Right cardiac atrium (tissue), 5 donors: ENCODE results near the gene PAPSS2. TPM values are rescaled to one million over a fixed set of nuclear protein-coding genes. Genes with fewer than 3 reads are reported as not detected.

ENCODE experiments used
- ATAC-seq, 2 donors: fragments of 200-7000 bp; cut with Tn5 transposase; one replicate each; pipeline versions ENCODE4 v1.8.0 to v1.9.1; 2020; ENCODE audit warnings: moderate library complexity in 2 of 2, mild to moderate bottlenecking in 1 of 2
- DNase-seq, 3 donors: peaks; one replicate each; pipeline ENCODE4 v3.0.0-alpha.2; 2020
- H3K27ac ChIP-seq: one replicate; pipeline ENCODE4 v1.5.1; 2013; ENCODE audit warnings: mild to moderate bottlenecking, low read length, control low read depth, moderate library complexity
- H3K27me3 ChIP-seq: one replicate; pipeline ENCODE4 v1.6.1; 2013; ENCODE audit not compliant: control insufficient read depth, insufficient read depth
- H3K4me1 ChIP-seq: one replicate; pipeline ENCODE4 v1.6.1; 2013; ENCODE audit warnings: low read length; ENCODE audit not compliant: control insufficient read depth, insufficient read depth
- H3K4me3 ChIP-seq: one replicate; pipeline ENCODE4 v1.5.1; 2013; ENCODE audit warnings: low read length, control low read depth
- H3K9me3 ChIP-seq: one replicate; pipeline ENCODE4 v1.6.1; 2013; ENCODE audit warnings: low read length; ENCODE audit not compliant: control insufficient read depth
- WGBS: extraction: QIAGEN DNeasy Blood & Tissue Kit; methylation state at CpG from one replicate; pipeline ENCODE4 v1.1.7; 2013; 5-methylcytosine and 5-hydroxymethylcytosine counted together
- intact Hi-C, 4 donors: fragments of 100-400 bp; cut with DNase I; formaldehyde crosslinking; loops; one replicate each; pipeline versions ENCODE4 v1.11.0 to v1.14.0; 2022 to 2023
- polyA plus RNA-seq: library from polyadenylated mRNA; stranded (reverse); fragments of 200-250 nt; gene quantifications from one replicate; pipeline ENCODE4 v1.2.3, GENCODE V29; 2013
- total RNA-seq, 4 donors: library from RNA; stranded (reverse); fragmentation: NEBNext Ultra II Directional; extraction: Animal tissue kit (Norgen Biotek cat#: 25700); gene quantifications; one replicate each; pipeline ENCODE4 v1.2.1, GENCODE V29; 2021
- donor health status: healthy with polysubstance abuse.
- donor health status: DM: no; HTN: yes; CAD: no.
- donor health status: DM: no; HTN: no; CAD: no.
- donor health status: DM: no; HTN: yes; CAD: no; lungs with severe emphysema.
- donor health status: DM: yes; HTN: yes; CAD: no.

PAPSS2 gene
- total and polyA plus RNA-seq, 5 donors, result 5.0 to 15.9 (median 13.9) TPM

- H3K4me3 ChIP-seq, result no peak overlapping the region
- no peak overlapping the region for H3K27ac ChIP-seq
- DNase-seq (no peak), ATAC-seq (no peak)
- intact Hi-C loops, result no loop called here
- H3K4me1 ChIP-seq, result no peaks in the 10 kb centered on the region
- no peaks in the 10 kb centered on the region for H3K9me3 ChIP-seq
- H3K27me3 ChIP-seq, result no peaks in the 10 kb centered on the region
- WGBS, result 93% methylated on average over 4 of the region's 4 CpGs
Observed at GRCh38 chr10:87694011-87694794, 34.5 kb downstream of the PAPSS2 start.

GRCh38 chr10:87695074-87695473, 35.4 kb downstream of the PAPSS2 start:
- no peak for DNase-seq
- no peak overlapping the region for H3K4me3 ChIP-seq
- 89% methylated on average over 3 of the region's 3 CpGs for WGBS
- H3K4me1 ChIP-seq, result no peaks in the 10 kb centered on the region
- H3K9me3 ChIP-seq, result no peaks in the 10 kb centered on the region
- intact Hi-C loops, result no loop called here
- no peak for ATAC-seq
- H3K27me3 ChIP-seq, result no peaks in the 10 kb centered on the region
- H3K27ac ChIP-seq, result no peak overlapping the region

- Histone ChIP-seq H3K4me1 (no peaks in the 10 kb centered on the region), H3K27ac (no peak overlapping the region), H3K9me3 (no peaks in the 10 kb centered on the region), H3K4me3 (no peak overlapping the region), H3K27me3 (no peaks in the 10 kb centered on the region)
- WGBS, result 87% methylated on average over 11 of the region's 11 CpGs
- intact Hi-C loops, result no loop called here
- ATAC-seq (no peak), DNase-seq (no peak)
Observed at GRCh38 chr10:87696922-87697745, 37.5 kb downstream of the PAPSS2 start.

- WGBS, result 82% methylated on average over 7 of the region's 7 CpGs
- peak overlapping the region; percentile 61 for H3K27ac ChIP-seq
- no peaks in the 10 kb centered on the region for H3K4me1 ChIP-seq
- ATAC-seq (peak; percentile 40 to 43), DNase-seq (peak in 1 of 3 donors; percentile 25)
- intact Hi-C loops, result no loop called here
- no peaks in the 10 kb centered on the region for H3K27me3 ChIP-seq
- no peaks in the 10 kb centered on the region for H3K9me3 ChIP-seq
- H3K4me3 ChIP-seq, result no peak overlapping the region
Observed at GRCh38 chr10:87700031-87700796, 40.5 kb downstream of the PAPSS2 start.

GRCh38 chr10:87702260-87702972, 42.7 kb downstream of the PAPSS2 start:
- no peaks in the 10 kb centered on the region for H3K9me3 ChIP-seq
- no peak for DNase-seq
- intact Hi-C loops, result no loop called here
- WGBS, result 74% methylated on average over 9 of the region's 9 CpGs
- H3K4me3 ChIP-seq, result no peak overlapping the region
- no peaks in the 10 kb centered on the region for H3K27me3 ChIP-seq
- H3K4me1 ChIP-seq, result no peaks in the 10 kb centered on the region
- H3K27ac ChIP-seq, result no peak overlapping the region
- no peak for ATAC-seq

GRCh38 chr10:87702973-87703294, 43.3 kb downstream of the PAPSS2 start:
- no peak for ATAC-seq
- intact Hi-C loops, result no loop called here

GRCh38 chr10:87703771-87704170, 44.1 kb downstream of the PAPSS2 start:
- Histone ChIP-seq H3K4me1 (no peaks in the 10 kb centered on the region), H3K4me3 (no peak overlapping the region), H3K27me3 (no peaks in the 10 kb centered on the region), H3K9me3 (no peaks in the 10 kb centered on the region), H3K27ac (no peak overlapping the region)
- intact Hi-C loops, result no loop called here
- DNase-seq (no peak), ATAC-seq (no peak)
- WGBS, result 44% methylated on average over 1 of the region's 1 CpG

More at GRCh38 chr10:87702973-87703294, 43.3 kb downstream of the PAPSS2 start:
- H3K4me1 ChIP-seq, result no peaks in the 10 kb centered on the region
- no peaks in the 10 kb centered on the region for H3K9me3 ChIP-seq
- DNase-seq, result no peak
- no peaks in the 10 kb centered on the region for H3K27me3 ChIP-seq
- WGBS, result 97% methylated on average over 4 of the region's 4 CpGs
- H3K4me3 ChIP-seq, result no peak overlapping the region
- no peak overlapping the region for H3K27ac ChIP-seq

- ATAC-seq, result no peak
Observed at GRCh38 chr10:87705339-87705738, 45.7 kb downstream of the PAPSS2 start.

GRCh38 chr10:87706731-87707130, 47.1 kb downstream of the PAPSS2 start:
- no peaks in the 10 kb centered on the region for H3K27me3 ChIP-seq
- no peak for DNase-seq
- H3K27ac ChIP-seq, result no peak overlapping the region
- H3K4me3 ChIP-seq, result no peak overlapping the region
- H3K9me3 ChIP-seq, result no peaks in the 10 kb centered on the region
- intact Hi-C loops, result no loop called here
- WGBS, result 76% methylated on average over 4 of the region's 4 CpGs
- ATAC-seq, result no peak
- H3K4me1 ChIP-seq, result no peaks in the 10 kb centered on the region

More at GRCh38 chr10:87705339-87705738, 45.7 kb downstream of the PAPSS2 start:
- DNase-seq, result no peak
- H3K4me1 ChIP-seq, result no peaks in the 10 kb centered on the region
- no peaks in the 10 kb centered on the region for H3K9me3 ChIP-seq
- intact Hi-C loops, result no loop called here
- no peak overlapping the region for H3K4me3 ChIP-seq
- H3K27ac ChIP-seq, result no peak overlapping the region
- H3K27me3 ChIP-seq, result no peaks in the 10 kb centered on the region

- ATAC-seq (no peak), DNase-seq (no peak)
- Histone ChIP-seq H3K27ac (no peak overlapping the region), H3K27me3 (no peaks in the 10 kb centered on the region), H3K4me3 (no peak overlapping the region), H3K4me1 (no peaks in the 10 kb centered on the region), H3K9me3 (no peaks in the 10 kb centered on the region)
- intact Hi-C loops, result no loop called here
- WGBS, result 96% methylated on average over 4 of the region's 4 CpGs
Observed at GRCh38 chr10:87707254-87707653, 47.6 kb downstream of the PAPSS2 start.
